Activated CD4-positive, alpha-beta memory T cell treated with anti-CD3 and anti-CD28 coated beads, Interleukin-2, amount 10 ng/mL, durations not matched to agents 7 days and 5 days (primary cell): ENCODE data around the gene RTN3. TPM values are rescaled to one million over a fixed set of nuclear protein-coding genes. Genes with fewer than 3 reads are reported as not detected.

Experiments used
- CTCF ChIA-PET: fragments of 350-600 bp; sonication (Branson Sonifier 250); formaldehyde crosslinking; loops from one replicate; lab custom pipeline; 2021; ENCODE audit warnings: antibody characterized with exemption, inconsistent platforms; lab: Charles Lee
- POLR2A ChIA-PET: fragments of 350-600 bp; sonication (Branson Sonifier 250); formaldehyde crosslinking; loops from one replicate; lab custom pipeline; 2021; ENCODE audit warnings: antibody characterized with exemption; lab: Charles Lee
- DNase-seq: peaks from one replicate; pipeline ENCODE4 v3.0.0-alpha.2; 2020
- H3K27ac Mint-ChIP-seq: one replicate; pipeline ENCODE4 v1.8.0; 2021; ENCODE audit warnings: mild to moderate bottlenecking, mixed read lengths
- H3K27me3 Mint-ChIP-seq: one replicate; pipeline ENCODE4 v1.8.0; 2021; ENCODE audit warnings: mixed read lengths
- H3K36me3 Mint-ChIP-seq: one replicate; pipeline ENCODE4 v1.8.0; 2021; ENCODE audit warnings: low read depth, mixed read lengths
- H3K4me1 Mint-ChIP-seq: one replicate; pipeline ENCODE4 v1.8.0; 2021; ENCODE audit warnings: mixed read lengths
- H3K4me3 Mint-ChIP-seq: one replicate; pipeline ENCODE4 v1.8.0; 2021; ENCODE audit warnings: mild to moderate bottlenecking, mixed read lengths
- H3K9me3 Mint-ChIP-seq: one replicate; pipeline ENCODE4 v1.8.0; 2021; ENCODE audit warnings: mixed read lengths
- total RNA-seq, 2 experiments: library from RNA; stranded (reverse); gene quantifications; one replicate each; pipeline ENCODE4 v1.2.3, GENCODE V29; 2021

Gene RTN3
- total RNA-seq, 2 experiments from 2014 or later: 68.2 to 75.6 TPM

DNA sequence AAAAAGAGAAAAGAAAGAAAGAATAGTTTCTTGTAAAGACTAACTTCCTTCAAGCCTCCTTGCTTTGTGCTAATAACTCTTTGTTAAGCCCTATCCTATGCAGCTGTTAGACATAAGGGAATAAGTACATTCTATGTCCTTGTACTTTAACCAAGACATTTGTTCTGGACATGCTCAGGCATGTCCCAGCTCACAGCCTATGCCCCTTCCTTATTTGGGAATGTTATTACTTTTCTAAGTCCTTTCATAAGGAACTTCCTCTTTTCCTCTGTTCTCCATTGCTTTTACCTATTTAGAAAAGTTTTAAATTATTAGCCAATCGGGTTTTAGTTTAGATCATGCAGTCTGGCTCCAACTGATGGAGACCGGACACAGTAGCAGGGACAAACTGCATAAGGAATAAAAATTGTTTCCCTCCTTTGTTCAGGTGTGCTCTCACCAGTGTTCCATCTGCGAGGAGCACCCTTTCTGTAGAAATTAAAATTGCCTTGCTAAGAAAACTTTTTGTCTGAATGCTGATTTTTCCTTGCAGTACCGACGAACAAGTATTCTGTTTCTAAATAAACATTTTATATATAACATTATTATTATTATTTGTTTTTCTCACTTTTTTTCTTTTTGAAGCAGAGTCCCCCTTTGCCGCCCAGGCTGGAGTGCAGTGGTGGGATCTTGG lies 110.3 kb downstream of the RTN3 start:
- POLR2A ChIA-PET: no interaction called here
- DNase-seq: no peak
- Mint-ChIP-seq H3K27me3 (peaks cover 11% of the 10 kb centered on the region), H3K4me3 (no peak overlapping the region), H3K9me3 (peaks cover 19% of the 10 kb centered on the region), H3K36me3 (peaks cover 4% of the 10 kb centered on the region), H3K4me1 (peaks cover 2% of the 10 kb centered on the region), H3K27ac (no peak overlapping the region)
- CTCF ChIA-PET: no interaction called here

DNA sequence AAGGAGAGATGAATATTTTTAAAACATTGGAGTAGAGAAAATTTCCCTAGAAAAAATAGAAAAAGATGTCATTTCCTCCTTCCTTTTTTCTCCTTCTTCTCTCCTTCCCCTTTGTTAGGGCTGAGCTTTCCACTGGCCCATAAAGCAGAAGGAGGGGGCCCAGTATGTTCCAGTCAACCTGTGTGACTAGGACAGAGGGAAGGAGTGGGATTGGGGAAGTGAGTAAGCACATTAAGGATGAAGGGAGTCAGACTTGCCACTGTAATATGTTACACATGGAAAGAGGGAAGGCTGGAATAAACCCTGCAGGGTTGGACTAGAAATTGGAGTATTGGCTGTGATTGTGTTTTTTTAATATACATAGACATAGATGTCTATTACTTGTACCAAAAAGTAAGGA lies 111.9 kb downstream of the RTN3 start:
- Mint-ChIP-seq H3K27me3 (peaks cover 10% of the 10 kb centered on the region), H3K9me3 (peaks cover 19% of the 10 kb centered on the region), H3K27ac (no peak overlapping the region), H3K4me1 (peaks cover 2% of the 10 kb centered on the region), H3K4me3 (no peak overlapping the region), H3K36me3 (peaks cover 4% of the 10 kb centered on the region)
- DNase-seq: no peak
- ChIA-PET POLR2A (no interaction called here), CTCF (no interaction called here)

DNA sequence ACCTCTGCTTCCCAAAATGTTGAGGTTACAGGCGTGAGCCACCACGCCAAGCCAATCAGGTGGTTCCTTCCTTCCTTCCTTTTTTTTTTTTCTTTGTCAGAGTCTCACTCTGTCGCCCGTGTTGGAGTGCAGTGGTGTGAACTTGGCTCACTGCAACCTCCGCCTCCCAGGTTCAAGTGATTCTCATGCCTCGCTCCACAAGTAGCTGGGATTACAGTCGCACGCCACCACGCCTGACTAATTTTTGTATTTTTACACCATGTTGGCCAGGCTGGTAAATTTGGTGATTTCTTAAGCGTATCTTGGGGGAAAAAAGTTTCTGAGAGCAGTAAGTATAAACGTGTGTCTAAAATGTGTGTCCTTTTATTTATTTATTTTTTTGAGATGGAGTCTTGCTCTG lies 113.8 kb downstream of the RTN3 start:
- ChIA-PET CTCF (no interaction called here), POLR2A (interaction anchor here (0.6 kb wide), 1 partner anchor 293 kb away, joined by 4 read pairs; no protein-coding TSS in a partner anchor)
- peaks cover 2% of the 10 kb centered on the region for H3K4me1 Mint-ChIP-seq
- H3K9me3 Mint-ChIP-seq: peaks cover 19% of the 10 kb centered on the region
- no peak overlapping the region for H3K4me3 Mint-ChIP-seq
- no peak for DNase-seq
- peaks cover 10% of the 10 kb centered on the region for H3K27me3 Mint-ChIP-seq
- H3K27ac Mint-ChIP-seq: no peak overlapping the region
- H3K36me3 Mint-ChIP-seq: peaks cover 4% of the 10 kb centered on the region

DNA sequence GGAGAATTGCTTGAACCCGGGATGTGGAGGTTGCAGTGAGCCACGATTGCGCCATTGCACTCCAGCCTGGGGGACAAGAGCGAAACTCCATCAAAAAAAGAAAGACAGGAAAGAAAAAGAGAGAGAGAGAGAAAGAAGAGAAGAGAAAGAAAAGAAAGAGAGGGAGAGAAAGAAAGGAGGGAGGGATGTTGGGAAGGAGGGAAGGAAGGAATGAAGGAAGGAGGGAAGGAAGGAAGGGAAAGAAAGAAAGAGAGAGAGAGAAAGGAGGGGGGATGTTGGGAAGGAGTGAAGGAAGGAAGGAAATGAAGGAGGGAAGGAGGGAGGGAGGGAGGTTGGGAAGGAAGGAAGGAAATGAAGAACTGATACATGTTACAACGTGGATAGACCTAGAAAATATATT lies 119.6 kb downstream of the RTN3 start:
- DNase-seq: no peak
- Mint-ChIP-seq H3K36me3 (no peaks in the 10 kb centered on the region), H3K27me3 (peaks cover 8% of the 10 kb centered on the region), H3K27ac (no peak overlapping the region), H3K4me1 (no peaks in the 10 kb centered on the region), H3K9me3 (no peaks in the 10 kb centered on the region), H3K4me3 (no peak overlapping the region)
- ChIA-PET POLR2A (no interaction called here), CTCF (no interaction called here)

DNA sequence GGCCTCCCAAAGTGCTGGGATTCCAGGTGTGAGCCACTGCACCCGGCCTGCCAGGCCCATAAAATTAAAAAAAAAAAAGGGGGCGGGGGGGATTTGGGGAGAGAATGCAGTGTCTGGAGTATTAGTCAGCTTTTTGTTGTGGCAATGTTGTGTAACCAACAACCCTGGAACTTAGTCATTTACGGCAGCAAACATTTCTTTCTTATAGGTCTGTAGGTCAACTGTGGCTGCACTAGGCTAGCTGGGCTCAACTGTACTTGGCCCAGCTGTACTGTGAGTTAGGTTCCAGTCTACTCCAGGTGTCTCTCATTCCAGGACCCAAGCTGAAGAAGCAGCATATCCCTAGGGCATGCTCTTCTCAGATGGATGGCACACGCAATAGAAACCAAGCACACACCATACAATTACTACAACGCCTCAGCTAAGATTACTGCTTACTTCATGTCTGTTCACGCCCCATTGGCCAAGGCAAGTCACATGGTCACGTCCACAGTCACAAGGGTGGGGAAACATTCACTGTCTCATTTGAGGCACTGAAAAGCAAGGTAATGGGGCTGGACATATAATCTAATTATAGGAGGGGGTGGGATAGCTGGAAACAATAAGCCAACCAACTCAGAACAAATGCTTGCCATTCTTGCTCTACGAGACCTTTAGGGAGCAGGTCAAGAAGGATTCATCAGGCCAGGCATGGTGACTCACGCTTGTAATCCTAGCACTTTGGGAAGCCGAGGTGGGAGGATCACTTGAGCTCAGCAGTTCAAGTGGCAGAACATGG lies 121.5 kb downstream of the RTN3 start:
- no peak for DNase-seq
- CTCF ChIA-PET: interaction anchor here (0.7 to 0.9 kb wide), 2 partner anchors 35 to 345 kb away, joined by 3 to 4 read pairs; no protein-coding TSS in a partner anchor
- Mint-ChIP-seq H3K4me3 (no peak overlapping the region), H3K36me3 (no peaks in the 10 kb centered on the region), H3K27ac (no peak overlapping the region), H3K4me1 (no peaks in the 10 kb centered on the region), H3K27me3 (peaks cover 5% of the 10 kb centered on the region), H3K9me3 (no peaks in the 10 kb centered on the region)
- POLR2A ChIA-PET: interaction anchor here (0.9 kb wide), 1 partner anchor 9 kb away, joined by 3 read pairs; no protein-coding TSS in a partner anchor

DNA sequence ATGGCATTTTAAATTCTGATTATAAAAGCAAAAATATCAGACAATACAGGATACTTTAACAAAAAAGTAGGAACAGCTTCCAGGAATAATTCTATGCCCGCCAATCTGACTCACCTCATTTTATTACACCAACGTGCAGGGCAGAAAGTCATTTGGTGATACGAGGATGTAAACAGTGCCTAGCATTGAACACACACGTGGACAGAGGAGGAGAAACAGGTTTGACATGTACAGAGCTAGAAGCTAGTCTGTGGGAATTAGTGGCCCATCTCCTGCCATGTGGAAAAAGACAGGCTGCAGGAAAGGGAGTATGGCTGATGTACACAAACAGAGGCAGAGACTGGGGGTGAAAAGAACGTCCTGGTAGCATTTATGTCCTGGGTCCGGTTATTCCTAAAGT lies 123.0 kb downstream of the RTN3 start:
- Mint-ChIP-seq H3K4me3 (no peak overlapping the region), H3K27ac (no peak overlapping the region), H3K4me1 (no peaks in the 10 kb centered on the region), H3K9me3 (no peaks in the 10 kb centered on the region), H3K36me3 (no peaks in the 10 kb centered on the region), H3K27me3 (peaks cover 5% of the 10 kb centered on the region)
- ChIA-PET POLR2A (interaction anchor here (0.6 kb wide), 1 partner anchor 578 kb away, joined by 3 read pairs; no protein-coding TSS in a partner anchor), CTCF (no interaction called here)
- no peak for DNase-seq

DNA sequence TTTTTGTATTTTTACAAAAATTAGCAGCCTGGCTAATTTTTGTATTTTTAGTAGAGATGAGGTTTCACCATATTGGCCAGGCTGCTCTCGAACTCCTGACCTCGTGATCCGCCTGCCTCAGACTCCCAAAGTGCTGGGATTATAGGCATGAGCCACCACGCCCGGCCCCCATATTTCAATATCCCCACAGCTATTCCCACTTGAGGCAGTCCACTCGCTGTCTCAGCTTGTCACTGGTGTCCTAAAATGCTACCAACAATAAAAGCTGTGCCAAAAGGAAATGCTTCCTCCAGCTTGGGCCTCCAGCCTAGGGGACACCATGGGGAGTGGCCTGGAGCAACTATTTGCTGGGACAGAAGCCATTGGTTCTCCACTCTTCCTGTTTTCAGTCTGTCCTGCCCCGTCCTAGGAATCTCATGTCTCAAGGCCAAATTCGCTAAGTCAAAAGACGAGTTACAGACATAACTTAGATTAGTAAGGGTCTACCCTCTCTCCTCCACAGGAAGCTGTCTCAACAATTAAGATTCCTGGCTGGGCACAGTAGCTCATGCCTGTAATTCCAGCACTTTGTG lies 124.6 kb downstream of the RTN3 start:
- ChIA-PET CTCF (no interaction called here), POLR2A (no interaction called here)
- Mint-ChIP-seq H3K27ac (no peak overlapping the region), H3K4me3 (no peak overlapping the region), H3K36me3 (no peaks in the 10 kb centered on the region), H3K4me1 (peaks cover 2% of the 10 kb centered on the region), H3K27me3 (peaks cover 4% of the 10 kb centered on the region), H3K9me3 (no peaks in the 10 kb centered on the region)
- DNase-seq: no peak

Other genes with a start within 250 kb of the RTN3 start
- gene PLAAT5, start 190.3 kb upstream of the RTN3 start, total RNA-seq: not detected
- not detected for gene LGALS12, start 175.4 kb upstream of the RTN3 start, total RNA-seq
- gene PLAAT4, start 144.7 kb upstream of the RTN3 start, total RNA-seq: 100 to 1,000 TPM; 104 to 106 TPM
- not detected for gene PLAAT2, start 118.1 kb upstream of the RTN3 start, total RNA-seq
- gene PLAAT3, start 67.1 kb upstream of the RTN3 start, total RNA-seq: 10 to 100 TPM; 13.1 to 14.9 TPM
- gene ATL3, start 10.1 kb upstream of the RTN3 start, total RNA-seq: 10 to 100 TPM; 33.0 to 33.2 TPM
- 1 to 10 TPM; 1.1 to 1.7 TPM for gene ZFTA, start 87.3 kb downstream of the RTN3 start, total RNA-seq
- 10 to 100 TPM; 33.2 to 37.2 TPM for gene SPINDOC, start 132.0 kb downstream of the RTN3 start, total RNA-seq
- gene MARK2, start 157.6 kb downstream of the RTN3 start, total RNA-seq: 10 to 100 TPM; 48.7 to 54.2 TPM
- gene RCOR2, start 235.7 kb downstream of the RTN3 start, total RNA-seq: not detected